T-helper 17 cell (primary cell): ENCODE measurements around the gene KRTAP10-11. TPM values are rescaled to one million over a fixed set of nuclear protein-coding genes. Genes with fewer than 3 reads are reported as not detected.
"Not testable (repeated sequence)": the region's sequence is repeated elsewhere in the genome, so short reads cannot be mapped to it uniquely, and the experiment has no call there.

ENCODE experiments used
- ATAC-seq: fragments of 150-1000 bp; cut with Tn5 transposase; 2 replicates; pipeline ENCODE4 v1.10.0; 2021; ENCODE audit warnings: mild to moderate bottlenecking, moderate library complexity
- DNase-seq, 3 donors: peaks; one replicate each; pipeline versions ENCODE4 v3.0.0 to v3.0.0-alpha.2; 2020 to 2021
- H3K9me3 ChIP-seq: one replicate; pipeline ENCODE4 v1.7.0; 2013; ENCODE audit warnings: low read length, mild to moderate bottlenecking; ENCODE audit not compliant: control insufficient read depth, poor library complexity, severe bottlenecking
- H3K27ac Mint-ChIP-seq: one replicate; pipeline ENCODE4 v1.8.0; 2022; ENCODE audit warnings: mild to moderate bottlenecking, moderate library complexity, mixed read lengths
- H3K27me3 Mint-ChIP-seq: one replicate; pipeline ENCODE4 v1.8.0; 2022; ENCODE audit warnings: mixed read lengths
- H3K36me3 Mint-ChIP-seq: one replicate; pipeline ENCODE4 v1.8.0; 2022; ENCODE audit warnings: low read depth, mixed read lengths
- H3K4me1 Mint-ChIP-seq: one replicate; pipeline ENCODE4 v1.8.0; 2022; ENCODE audit warnings: mild to moderate bottlenecking, mixed read lengths
- H3K4me3 Mint-ChIP-seq: one replicate; pipeline ENCODE4 v1.8.0; 2022; ENCODE audit warnings: mild to moderate bottlenecking, moderate library complexity, mixed read lengths
- total RNA-seq, 4 donors: library from RNA in 2 of 4; stranded (reverse) in 2 of 4; gene quantifications; one replicate each; pipeline ENCODE4 v1.2.3 and lab custom pipeline; 2022 to 2026

Gene KRTAP10-11
- total RNA-seq, 2 donors from 2014 or later: not detected

- H3K27ac Mint-ChIP-seq: not testable (repeated sequence)
Measured at GRCh38 chr21:44637851-44638348, 8.3 kb upstream of the KRTAP10-11 start.

GRCh38 chr21:44638506-44639330 lies 7.5 kb upstream of the KRTAP10-11 start:
- ATAC-seq, H3K27ac Mint-ChIP-seq, DNase-seq: not testable (repeated sequence)

More at GRCh38 chr21:44637851-44638348, 8.3 kb upstream of the KRTAP10-11 start:
- not testable (repeated sequence) for H3K4me3 Mint-ChIP-seq, H3K27me3 Mint-ChIP-seq, H3K36me3 Mint-ChIP-seq, H3K4me1 Mint-ChIP-seq, H3K9me3 ChIP-seq, ATAC-seq, DNase-seq

GRCh38 chr21:44639331-44639655 lies 6.9 kb upstream of the KRTAP10-11 start:
- peaks cover 4% of the 10 kb centered on the region for H3K36me3 Mint-ChIP-seq
- H3K9me3 ChIP-seq: peaks cover 1% of the 10 kb centered on the region
- H3K27ac Mint-ChIP-seq: no peak overlapping the region
- no peaks in the 10 kb centered on the region for H3K4me1 Mint-ChIP-seq
- ATAC-seq: no peak
- DNase-seq: no peak
- no peaks in the 10 kb centered on the region for H3K27me3 Mint-ChIP-seq
- H3K4me3 Mint-ChIP-seq: no peak overlapping the region

More at GRCh38 chr21:44638506-44639330, 7.5 kb upstream of the KRTAP10-11 start:
- H3K4me1 Mint-ChIP-seq, H3K4me3 Mint-ChIP-seq, H3K9me3 ChIP-seq, H3K27me3 Mint-ChIP-seq, H3K36me3 Mint-ChIP-seq: not testable (repeated sequence)

- peaks cover 10% of the 10 kb centered on the region for H3K9me3 ChIP-seq
- no peaks in the 10 kb centered on the region for H3K27me3 Mint-ChIP-seq
- DNase-seq (no peak), ATAC-seq (no peak)
- H3K27ac Mint-ChIP-seq: no peak overlapping the region
- H3K4me1 Mint-ChIP-seq: no peaks in the 10 kb centered on the region
- H3K36me3 Mint-ChIP-seq: peaks cover 4% of the 10 kb centered on the region
- no peak overlapping the region for H3K4me3 Mint-ChIP-seq
Measured at GRCh38 chr21:44640761-44641160, 5.5 kb upstream of the KRTAP10-11 start.

GRCh38 chr21:44643741-44644310 lies 2.4 kb upstream of the KRTAP10-11 start:
- peaks cover 10% of the 10 kb centered on the region for H3K9me3 ChIP-seq
- ATAC-seq: no peak
- Mint-ChIP-seq H3K4me1 (no peaks in the 10 kb centered on the region), H3K27ac (no peak overlapping the region), H3K4me3 (no peak overlapping the region), H3K36me3 (peaks cover 4% of the 10 kb centered on the region), H3K27me3 (no peaks in the 10 kb centered on the region)
- DNase-seq: no peak

GRCh38 chr21:44644878-44645277 lies 1.3 kb upstream of the KRTAP10-11 start:
- H3K27ac Mint-ChIP-seq: no peak overlapping the region
- H3K9me3 ChIP-seq: peaks cover 10% of the 10 kb centered on the region
- H3K4me3 Mint-ChIP-seq: no peak overlapping the region
- H3K36me3 Mint-ChIP-seq: peaks cover 4% of the 10 kb centered on the region
- no peaks in the 10 kb centered on the region for H3K27me3 Mint-ChIP-seq
- no peak for DNase-seq
- H3K4me1 Mint-ChIP-seq: no peaks in the 10 kb centered on the region
- ATAC-seq: no peak

GRCh38 chr21:44647222-44647552 lies 973 bp downstream of the KRTAP10-11 start:
- peaks cover 10% of the 10 kb centered on the region for H3K9me3 ChIP-seq
- Mint-ChIP-seq H3K36me3 (no peaks in the 10 kb centered on the region), H3K27me3 (no peaks in the 10 kb centered on the region), H3K27ac (no peak overlapping the region), H3K4me1 (no peaks in the 10 kb centered on the region), H3K4me3 (no peak overlapping the region)
- no peak for ATAC-seq
- no peak for DNase-seq

- H3K27ac Mint-ChIP-seq: no peak overlapping the region
- peaks cover 10% of the 10 kb centered on the region for H3K9me3 ChIP-seq
- no peak overlapping the region for H3K4me3 Mint-ChIP-seq
- no peaks in the 10 kb centered on the region for H3K36me3 Mint-ChIP-seq
- DNase-seq: no peak
- peaks cover 4% of the 10 kb centered on the region for H3K4me1 Mint-ChIP-seq
- ATAC-seq: no peak
- no peaks in the 10 kb centered on the region for H3K27me3 Mint-ChIP-seq
Measured at GRCh38 chr21:44648557-44649311, 2.5 kb downstream of the KRTAP10-11 start.

GRCh38 chr21:44649521-44650100 lies 3.4 kb downstream of the KRTAP10-11 start:
- Mint-ChIP-seq H3K27ac (no peak overlapping the region), H3K4me1 (peaks cover 13% of the 10 kb centered on the region), H3K36me3 (no peaks in the 10 kb centered on the region), H3K4me3 (no peak overlapping the region), H3K27me3 (no peaks in the 10 kb centered on the region)
- H3K9me3 ChIP-seq: peaks cover 6% of the 10 kb centered on the region
- DNase-seq: no peak
- no peak for ATAC-seq

GRCh38 chr21:44650265-44650972 lies 4.2 kb downstream of the KRTAP10-11 start:
- no peak overlapping the region for H3K4me3 Mint-ChIP-seq
- no peaks in the 10 kb centered on the region for H3K9me3 ChIP-seq
- no peaks in the 10 kb centered on the region for H3K27me3 Mint-ChIP-seq
- no peaks in the 10 kb centered on the region for H3K36me3 Mint-ChIP-seq
- no peak overlapping the region for H3K27ac Mint-ChIP-seq
- DNase-seq (no peak), ATAC-seq (no peak)
- H3K4me1 Mint-ChIP-seq: peaks cover 14% of the 10 kb centered on the region

GRCh38 chr21:44650973-44651675 lies 4.9 kb downstream of the KRTAP10-11 start:
- peaks cover 14% of the 10 kb centered on the region for H3K4me1 Mint-ChIP-seq
- no peaks in the 10 kb centered on the region for H3K36me3 Mint-ChIP-seq
- no peaks in the 10 kb centered on the region for H3K27me3 Mint-ChIP-seq
- no peak for DNase-seq
- no peak overlapping the region for H3K4me3 Mint-ChIP-seq
- ATAC-seq: no peak
- no peak overlapping the region for H3K27ac Mint-ChIP-seq
- no peaks in the 10 kb centered on the region for H3K9me3 ChIP-seq

GRCh38 chr21:44653123-44653522 lies 6.9 kb downstream of the KRTAP10-11 start:
- no peak for DNase-seq
- no peak overlapping the region for H3K4me3 Mint-ChIP-seq
- ATAC-seq: no peak
- peaks cover 4% of the 10 kb centered on the region for H3K9me3 ChIP-seq
- peaks cover 28% of the 10 kb centered on the region for H3K4me1 Mint-ChIP-seq
- peak overlapping the region; percentile 83 for H3K27ac Mint-ChIP-seq
- no peaks in the 10 kb centered on the region for H3K27me3 Mint-ChIP-seq
- no peaks in the 10 kb centered on the region for H3K36me3 Mint-ChIP-seq
